NT2/D1 (cell line): ENCODE measurements around the gene TARS1.

Experiments used
- YY1 ChIP-seq: IDR thresholded peaks from 2 replicates; pipeline ENCODE4 v1.6.1; 2011; ENCODE audit not compliant: insufficient read length, insufficient read depth
- ZNF274 ChIP-seq: IDR thresholded peaks from 2 replicates; pipeline ENCODE4 v1.6.1; 2011; ENCODE audit warnings: mild to moderate bottlenecking, low read depth, low read length

DNA sequence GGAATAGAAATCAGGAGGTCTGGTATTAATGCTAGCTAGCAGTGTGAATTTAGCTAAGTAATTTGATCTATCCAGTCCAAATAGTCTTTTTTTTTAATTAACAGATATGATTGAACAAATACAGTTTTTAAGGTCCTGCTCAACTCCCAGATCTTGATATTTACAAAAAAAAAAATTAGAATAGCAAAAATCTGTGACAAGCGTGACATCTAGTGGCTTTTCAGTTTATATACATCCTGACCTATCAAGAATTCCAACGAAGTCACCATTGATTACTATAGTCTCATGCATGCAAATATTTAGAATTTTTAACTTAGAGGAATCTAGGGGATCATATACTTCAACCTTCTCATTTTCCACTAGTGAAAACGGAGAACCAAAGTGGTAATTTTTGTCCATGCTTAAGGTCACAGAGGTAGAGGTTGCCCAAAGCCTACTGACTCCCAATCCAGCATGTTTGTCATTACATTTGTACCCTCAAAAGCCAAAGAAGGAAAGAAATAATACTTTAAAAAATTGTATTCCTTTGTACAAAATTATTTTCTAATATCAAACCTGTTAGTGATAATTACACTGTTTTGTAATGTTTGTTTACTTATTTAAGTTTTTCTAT, 17.6 kb upstream of the TARS1 start:
- TF ChIP-seq YY1 (no peak), ZNF274 (no peak)
